Liver (tissue), 9 donors: ENCODE results near the gene ZSCAN12. TPM values are rescaled to one million over a fixed set of nuclear protein-coding genes. Genes with fewer than 3 reads are reported as not detected.

ENCODE experiments used
- DNase-seq: peaks from one replicate; pipeline ENCODE4 v3.0.0-alpha.2; 2017; ENCODE audit warnings: low spot score
- H3K27ac ChIP-seq, 2 donors: one replicate each; pipeline ENCODE4 v1.7.0; 2013; ENCODE audit warnings: inconsistent platforms in 2 of 2, low read length in 2 of 2, control low read depth in 1 of 2, low read depth in 1 of 2, mild to moderate bottlenecking in 1 of 2
- H3K27me3 ChIP-seq, 4 donors: one replicate each; pipeline versions ENCODE4 v1.6.1 to v1.7.0; 2013; ENCODE audit warnings: low read length in 3 of 4, inconsistent platforms in 1 of 4, mild to moderate bottlenecking in 1 of 4, moderate library complexity in 1 of 4; ENCODE audit not compliant: control insufficient read depth in 4 of 4, insufficient read depth in 4 of 4
- H3K36me3 ChIP-seq, 4 donors: one replicate each; pipeline versions ENCODE4 v1.6.1 to v1.7.0; 2013; ENCODE audit warnings: low read length in 3 of 4, mild to moderate bottlenecking in 3 of 4, low read depth in 1 of 4, moderate library complexity in 1 of 4; ENCODE audit not compliant: control insufficient read depth in 4 of 4, insufficient read depth in 3 of 4
- H3K4me1 ChIP-seq, 4 donors: one replicate each; pipeline versions ENCODE4 v1.6.1 to v1.7.0; 2013; ENCODE audit warnings: low read length in 3 of 4, mild to moderate bottlenecking in 3 of 4, moderate library complexity in 1 of 4; ENCODE audit not compliant: control insufficient read depth in 4 of 4, insufficient read depth in 4 of 4
- H3K4me3 ChIP-seq, 3 donors: one replicate each; pipeline versions ENCODE4 v1.6.1 to v1.7.0; 2013; ENCODE audit warnings: low read length in 3 of 3, control low read depth in 1 of 3, low read depth in 1 of 3, mild to moderate bottlenecking in 1 of 3
- H3K9ac ChIP-seq, 2 donors: one replicate each; pipeline ENCODE4 v1.7.0; 2013; ENCODE audit warnings: low read length in 2 of 2, mild to moderate bottlenecking in 2 of 2, moderate library complexity in 2 of 2, control low read depth in 1 of 2, low read depth in 1 of 2
- H3K9me3 ChIP-seq, 4 donors: one replicate each; pipeline versions ENCODE4 v1.6.1 to v1.7.0; 2013; ENCODE audit warnings: low read length in 3 of 4; ENCODE audit not compliant: control insufficient read depth in 4 of 4
- ATF3 ChIP-seq: IDR thresholded peaks from 2 replicates; pipeline ENCODE4 v1.6.1; 2016; ENCODE audit warnings: antibody characterized with exemption
- EGR1 ChIP-seq, 2 donors: IDR thresholded peaks; 2 replicates each; pipeline ENCODE4 v1.6.1; 2016 to 2018; ENCODE audit warnings: antibody characterized with exemption in 2 of 2, low read depth in 2 of 2
- FOXA1 ChIP-seq: IDR thresholded peaks from 2 replicates; pipeline ENCODE4 v1.6.1; 2016; ENCODE audit warnings: antibody characterized with exemption
- FOXA2 ChIP-seq: IDR thresholded peaks from 2 replicates; pipeline ENCODE4 v1.6.1; 2016; ENCODE audit warnings: antibody characterized with exemption
- HNF4A ChIP-seq, 2 donors: conservative IDR thresholded peaks; 2 replicates each; pipeline ENCODE4 v1.6.1; 2016; ENCODE audit warnings: antibody characterized with exemption in 2 of 2, mild to moderate bottlenecking in 2 of 2
- HNF4G ChIP-seq: IDR thresholded peaks from 2 replicates; pipeline ENCODE4 v1.6.1; 2016; ENCODE audit warnings: antibody characterized with exemption
- JUND ChIP-seq, 2 donors: IDR thresholded peaks; 2 replicates each; pipeline ENCODE4 v1.6.1; 2016; ENCODE audit warnings: antibody characterized with exemption in 2 of 2
- RAD21 ChIP-seq, 2 donors: IDR thresholded peaks; 2 replicates each; pipeline ENCODE4 v1.6.1; 2016; ENCODE audit warnings: antibody characterized with exemption in 2 of 2, mild to moderate bottlenecking in 2 of 2
- REST ChIP-seq: IDR thresholded peaks from 2 replicates; pipeline ENCODE4 v1.6.1; 2016; ENCODE audit warnings: antibody characterized with exemption, mild to moderate bottlenecking
- RXRA ChIP-seq, 2 donors: IDR thresholded peaks; 2 replicates each; pipeline ENCODE4 v1.6.1; 2017 to 2018; ENCODE audit warnings: antibody characterized with exemption in 2 of 2, mild to moderate bottlenecking in 1 of 2
- SP1 ChIP-seq: IDR thresholded peaks from 2 replicates; pipeline ENCODE4 v1.6.1; 2018; ENCODE audit warnings: antibody characterized with exemption, mild to moderate bottlenecking
- TAF1 ChIP-seq: conservative IDR thresholded peaks from 2 replicates; pipeline ENCODE4 v1.6.1; 2016; ENCODE audit warnings: antibody characterized with exemption, mild to moderate bottlenecking
- YY1 ChIP-seq: IDR thresholded peaks from 2 replicates; pipeline ENCODE4 v1.6.1; 2016; ENCODE audit warnings: antibody characterized with exemption, mild to moderate bottlenecking
- WGBS: extraction: QIAGEN DNeasy Blood & Tissue Kit; methylation state at CpG from one replicate; pipeline ENCODE4 v1.1.7; 2013; 5-methylcytosine and 5-hydroxymethylcytosine counted together
- polyA plus RNA-seq, 2 donors: library from polyadenylated mRNA; stranded (reverse) in 1 of 2; unstranded in 1 of 2; fragments of 200-250 nt in 1 of 2; fragments of >200 nt in 1 of 2; fragmentation: Nextera tagmentation in 1 of 2; extraction: Ambion mirVana in 1 of 2; gene quantifications; one replicate each; pipeline versions ENCODE4 v1.2.1 to v1.2.3, GENCODE V29; 2013 to 2015
- total RNA-seq, 2 donors: library from RNA; depleted of rRNA; stranded (reverse); fragments of >200 nt; gene quantifications; one replicate each; pipeline ENCODE4 v1.2.3, GENCODE V29; 2014
- TF ChIP-seq, protein P1 (sequence below): IDR thresholded peaks from 2 replicates; pipeline ENCODE4 v1.6.1; 2016; ENCODE audit warnings: antibody characterized with exemption
- TF ChIP-seq, protein P2 (sequence below): IDR thresholded peaks from 2 replicates; pipeline ENCODE4 v1.6.1; 2016; ENCODE audit warnings: antibody characterized with exemption
- TF ChIP-seq, protein P3 (sequence below): fragments of 150-350 bp; IDR thresholded peaks from 2 replicates; pipeline ENCODE4 v1.5.1; 2017; ENCODE audit warnings: improper control_type of control experiment, low read depth, low read length; ENCODE audit not compliant: missing input control
- donor health status: healthy.
- donor health status: healthy.
- donor health status: healthy.
- donor health status: healthy.
- donor health status: healthy.

ZSCAN12 gene
- total and polyA plus RNA-seq, 4 donors, result 0.46 to 3.9 (median 2.0) TPM

GRCh38 chr6:28395918-28396317 lies 3.6 kb downstream of the ZSCAN12 start:
- TF ChIP-seq HNF4A (conservative IDR thresholded peaks at IDR 0.05) (no peak), RXRA (IDR thresholded peaks at IDR 0.05) (no peak), YY1 (no peak), ATF3 (no peak), TAF1 (no peak), HNF4G (no peak), SP1 (no peak), FOXA2 (no peak), JUND (IDR thresholded peaks at IDR 0.05) (no peak), EGR1 (IDR thresholded peaks at IDR 0.05; ENCODE audit: low read depth in 2 of 2) (no peak), RAD21 (IDR thresholded peaks at IDR 0.05) (no peak), REST (no peak), FOXA1 (no peak)
- TF ChIP-seq, protein P1, sequence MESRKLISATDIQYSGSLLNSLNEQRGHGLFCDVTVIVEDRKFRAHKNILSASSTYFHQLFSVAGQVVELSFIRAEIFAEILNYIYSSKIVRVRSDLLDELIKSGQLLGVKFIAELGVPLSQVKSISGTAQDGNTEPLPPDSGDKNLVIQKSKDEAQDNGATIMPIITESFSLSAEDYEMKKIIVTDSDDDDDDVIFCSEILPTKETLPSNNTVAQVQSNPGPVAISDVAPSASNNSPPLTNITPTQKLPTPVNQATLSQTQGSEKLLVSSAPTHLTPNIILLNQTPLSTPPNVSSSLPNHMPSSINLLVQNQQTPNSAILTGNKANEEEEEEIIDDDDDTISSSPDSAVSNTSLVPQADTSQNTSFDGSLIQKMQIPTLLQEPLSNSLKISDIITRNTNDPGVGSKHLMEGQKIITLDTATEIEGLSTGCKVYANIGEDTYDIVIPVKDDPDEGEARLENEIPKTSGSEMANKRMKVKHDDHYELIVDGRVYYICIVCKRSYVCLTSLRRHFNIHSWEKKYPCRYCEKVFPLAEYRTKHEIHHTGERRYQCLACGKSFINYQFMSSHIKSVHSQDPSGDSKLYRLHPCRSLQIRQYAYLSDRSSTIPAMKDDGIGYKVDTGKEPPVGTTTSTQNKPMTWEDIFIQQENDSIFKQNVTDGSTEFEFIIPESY, result no peak
- TF ChIP-seq, protein P2, sequence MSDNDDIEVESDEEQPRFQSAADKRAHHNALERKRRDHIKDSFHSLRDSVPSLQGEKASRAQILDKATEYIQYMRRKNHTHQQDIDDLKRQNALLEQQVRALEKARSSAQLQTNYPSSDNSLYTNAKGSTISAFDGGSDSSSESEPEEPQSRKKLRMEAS, result no peak
- TF ChIP-seq, protein P3, sequence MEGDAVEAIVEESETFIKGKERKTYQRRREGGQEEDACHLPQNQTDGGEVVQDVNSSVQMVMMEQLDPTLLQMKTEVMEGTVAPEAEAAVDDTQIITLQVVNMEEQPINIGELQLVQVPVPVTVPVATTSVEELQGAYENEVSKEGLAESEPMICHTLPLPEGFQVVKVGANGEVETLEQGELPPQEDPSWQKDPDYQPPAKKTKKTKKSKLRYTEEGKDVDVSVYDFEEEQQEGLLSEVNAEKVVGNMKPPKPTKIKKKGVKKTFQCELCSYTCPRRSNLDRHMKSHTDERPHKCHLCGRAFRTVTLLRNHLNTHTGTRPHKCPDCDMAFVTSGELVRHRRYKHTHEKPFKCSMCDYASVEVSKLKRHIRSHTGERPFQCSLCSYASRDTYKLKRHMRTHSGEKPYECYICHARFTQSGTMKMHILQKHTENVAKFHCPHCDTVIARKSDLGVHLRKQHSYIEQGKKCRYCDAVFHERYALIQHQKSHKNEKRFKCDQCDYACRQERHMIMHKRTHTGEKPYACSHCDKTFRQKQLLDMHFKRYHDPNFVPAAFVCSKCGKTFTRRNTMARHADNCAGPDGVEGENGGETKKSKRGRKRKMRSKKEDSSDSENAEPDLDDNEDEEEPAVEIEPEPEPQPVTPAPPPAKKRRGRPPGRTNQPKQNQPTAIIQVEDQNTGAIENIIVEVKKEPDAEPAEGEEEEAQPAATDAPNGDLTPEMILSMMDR, result no peak
- 96% methylated on average over 4 of the region's 4 CpGs for WGBS
- DNase-seq, result no peak
- Histone ChIP-seq H3K27me3 (no peaks in the 10 kb centered on the region), H3K4me3 (no peak overlapping the region), H3K9me3 (no peaks in the 10 kb centered on the region), H3K9ac (no peak overlapping the region), H3K4me1 (peaks cover 2 to 15% (median 7%) of the 10 kb centered on the region in 4 donors), H3K36me3 (peaks cover 7 to 15% (median 11%) of the 10 kb centered on the region in 4 donors), H3K27ac (no peak overlapping the region)
